SK-N-SH (cell line): Measurements from ENCODE around the gene GAS2L2.

Source experiments
- CTCF ChIP-seq: fragments of 200-600 bp; sonication (generic); IDR thresholded peaks from 2 replicates; pipeline ENCODE4 v1.6.1; 2017; ENCODE audit warnings: antibody characterized with exemption, mild to moderate bottlenecking, moderate library complexity
- MXI1 ChIP-seq: IDR thresholded peaks from 2 replicates; pipeline ENCODE4 v1.6.1; 2012; ENCODE audit warnings: mild to moderate bottlenecking, low read depth, low read length, improper control_type of control experiment
- REST ChIP-seq: IDR thresholded peaks from 2 replicates; pipeline ENCODE4 v1.6.1; 2012; ENCODE audit warnings: mild to moderate bottlenecking, low read depth, low read length, moderate library complexity
- RXRA ChIP-seq: IDR thresholded peaks from 2 replicates; pipeline ENCODE4 v1.4.0; 2012; ENCODE audit warnings: low read depth, mild to moderate bottlenecking, borderline replicate concordance

- TF ChIP-seq CTCF (no peak), MXI1 (no peak), REST (no peak), RXRA (no peak)
Measured at GRCh38 chr17:35790841-35791240, 37.8 kb upstream of the GAS2L2 start.
